Activated B cell treated with CpG ODN at 0.5 μM for 24 hours (primary cell): ENCODE data around the gene WDR27. TPM values are rescaled to one million over a fixed set of nuclear protein-coding genes. Genes with fewer than 3 reads are reported as not detected.

Source experiments
- ATAC-seq: fragments of 200-7000 bp; cut with Tn5 transposase; one replicate; pipeline ENCODE4 v1.10.0; 2021; ENCODE audit warnings: low read depth, mild to moderate bottlenecking, moderate library complexity
- CTCF ChIA-PET: fragments of 350-600 bp; sonication (Branson Sonifier 250); formaldehyde crosslinking; loops from one replicate; lab custom pipeline; 2021; ENCODE audit warnings: antibody characterized with exemption; lab: Charles Lee
- POLR2A ChIA-PET: fragments of 350-600 bp; sonication (Branson Sonifier 250); formaldehyde crosslinking; loops from one replicate; lab custom pipeline; 2021; ENCODE audit warnings: antibody characterized with exemption; lab: Charles Lee
- DNase-seq: peaks from one replicate; pipeline ENCODE4 v3.0.0; 2022
- H3K27ac Mint-ChIP-seq: one replicate; pipeline ENCODE4 v1.8.0; 2020; ENCODE audit warnings: mixed read lengths
- H3K27me3 Mint-ChIP-seq: one replicate; pipeline ENCODE4 v1.8.0; 2021; ENCODE audit warnings: mixed read lengths
- H3K36me3 Mint-ChIP-seq: one replicate; pipeline ENCODE4 v1.8.0; 2021; ENCODE audit warnings: low read depth, mixed read lengths
- H3K4me1 Mint-ChIP-seq: one replicate; pipeline ENCODE4 v1.8.0; 2021; ENCODE audit warnings: mixed read lengths
- H3K4me3 Mint-ChIP-seq: one replicate; pipeline ENCODE4 v1.8.0; 2020; ENCODE audit warnings: mild to moderate bottlenecking, mixed read lengths
- H3K9me3 Mint-ChIP-seq: one replicate; pipeline ENCODE4 v1.8.0; 2020; ENCODE audit warnings: mixed read lengths
- CTCF ChIP-seq: fragments of 200-600 bp; IDR thresholded peaks from one replicate; pipeline ENCODE4 v1.8.0; 2022; ENCODE audit warnings: antibody characterized with exemption, mild to moderate bottlenecking
- intact Hi-C: fragments of 100-400 bp; cut with micrococcal nuclease; formaldehyde crosslinking; loops from one replicate; pipeline ENCODE4 v1.15.1; 2024
- total RNA-seq: library from RNA; stranded (reverse); gene quantifications from 2 replicates; pipeline ENCODE4 v1.2.3, GENCODE V29; 2022

WDR27 gene
- total RNA-seq, 1 donor from 2014 or later, result 49.1 TPM

GRCh38 chr6:169725125-169726048 is 23.6 kb upstream of the WDR27 start:
- Mint-ChIP-seq H3K27me3 (no peaks in the 10 kb centered on the region), H3K4me3 (peak overlapping the region; percentile 86), H3K36me3 (peaks cover 3% of the 10 kb centered on the region), H3K4me1 (peaks cover 27% of the 10 kb centered on the region), H3K27ac (peak overlapping the region; percentile 86), H3K9me3 (no peaks in the 10 kb centered on the region)
- ATAC-seq, result no peak
- no peak for DNase-seq
- ChIA-PET CTCF (interaction anchor here (1.4 kb wide), 1 partner anchor 15 kb away, joined by 3 read pairs; no protein-coding TSS in a partner anchor), POLR2A (interaction anchor here (0.6 to 5.9 kb wide), 5 partner anchors 16 to 829 kb away, joined by 4 to 64 read pairs (median 7); partner anchors contain the start of genes C6orf120, DLL1, DYNLT2 and ERMARD)
- TF ChIP-seq CTCF, result no peak
- intact Hi-C loops, result no loop called here

GRCh38 chr6:169724494-169725124 is 22.8 kb upstream of the WDR27 start, which contains the start of gene PHF10:
TSS of gene PHF10 (minus strand) at chr6:169724500. CDS start at chr6:169723931, 569 bp downstream.
- H3K4me1 Mint-ChIP-seq, result peaks cover 30% of the 10 kb centered on the region
- H3K27me3 Mint-ChIP-seq, result no peaks in the 10 kb centered on the region
- no peaks in the 10 kb centered on the region for H3K9me3 Mint-ChIP-seq
- intact Hi-C loops, result loop anchor here (1.0 to 5.0 kb wide), 2 partner anchors 27 to 568 kb away; partner anchors contain the start of genes DLL1, DYNLT2 and ERMARD
- ATAC-seq, result peak; percentile 65
- peak within 1 kb of the TSS; percentile 86 for H3K4me3 Mint-ChIP-seq
- no peak for TF ChIP-seq CTCF
- POLR2A ChIA-PET, result interaction anchor here (0.6 to 5.9 kb wide), 6 partner anchors 15 to 830 kb away, joined by 3 to 64 read pairs (median 6); partner anchors contain the start of genes C6orf120, DLL1, DYNLT2 and ERMARD
- CTCF ChIA-PET, result interaction anchor here (1.4 kb wide), 1 partner anchor 16 kb away, joined by 3 read pairs; no protein-coding TSS in a partner anchor
- DNase-seq, result peak; percentile 70
- peak within 1 kb of the TSS; percentile 89 for H3K27ac Mint-ChIP-seq
- H3K36me3 Mint-ChIP-seq, result peaks cover 6% of the 10 kb centered on the region

GRCh38 chr6:169723991-169724493 is 22.2 kb upstream of the WDR27 start:
- CTCF ChIA-PET, result interaction anchor here (1.1 kb wide), 1 partner anchor 17 kb away, joined by 3 read pairs; no protein-coding TSS in a partner anchor
- POLR2A ChIA-PET, result interaction anchor here (1.0 to 5.9 kb wide), 4 partner anchors 11 to 27 kb away, joined by 3 to 64 read pairs (median 30); partner anchors contain the start of genes C6orf120, DYNLT2, ERMARD and WDR27
- ATAC-seq, result peak; percentile 48
- DNase-seq, result peak; percentile 68
- Mint-ChIP-seq H3K36me3 (peaks cover 9% of the 10 kb centered on the region), H3K27ac (no peak overlapping the region), H3K9me3 (no peaks in the 10 kb centered on the region), H3K27me3 (no peaks in the 10 kb centered on the region), H3K4me1 (peaks cover 30% of the 10 kb centered on the region), H3K4me3 (peak overlapping the region; percentile 81)
- TF ChIP-seq CTCF, result no peak
- intact Hi-C loops, result loop anchor here (1.0 to 5.0 kb wide), 5 partner anchors 22 to 830 kb away; partner anchors contain the start of genes C6orf120, DLL1, DYNLT2 and ERMARD

- intact Hi-C loops, result loop anchor here (1.0 to 5.0 kb wide), 4 partner anchors 21 to 831 kb away; partner anchors contain the start of genes C6orf120, DLL1, FAM120B and TBP
- Mint-ChIP-seq H3K4me1 (peaks cover 30% of the 10 kb centered on the region), H3K36me3 (peaks cover 10% of the 10 kb centered on the region), H3K27me3 (no peaks in the 10 kb centered on the region), H3K9me3 (no peaks in the 10 kb centered on the region), H3K4me3 (peak overlapping the region; percentile 82), H3K27ac (peak overlapping the region; percentile 89)
- CTCF ChIA-PET, result interaction anchor here (1.1 to 2.0 kb wide), 2 partner anchors 16 to 21 kb away, joined by 3 to 6 read pairs; partner anchors contain the start of genes C6orf120 and WDR27
- DNase-seq (peak; percentile 76), ATAC-seq (peak; percentile 45)
- TF ChIP-seq CTCF, result no peak
- POLR2A ChIA-PET, result interaction anchor here (1.0 to 5.9 kb wide), 7 partner anchors 12 to 831 kb away, joined by 3 to 64 read pairs (median 5); partner anchors contain the start of genes C6orf120, DYNLT2, ERMARD and TBP
Observed at GRCh38 chr6:169723200-169723909, 21.5 kb upstream of the WDR27 start.
